Measurements from ENCODE around the gene TNS3. TPM values are rescaled to one million over a fixed set of nuclear protein-coding genes. Genes with fewer than 3 reads are reported as not detected.

The TNS3 gene
- total RNA-seq, 1 donor from 2014 or later, result 210 TPM

- DNase-seq (ENCODE audit: low read depth), result no peak
Observed at GRCh38 chr7:47581438-47581803, 490 bp downstream of the TNS3 start.

- DNase-seq (ENCODE audit: low read depth), result no peak
Observed at GRCh38 chr7:47580811-47581331, 1.0 kb downstream of the TNS3 start.

- DNase-seq (ENCODE audit: low read depth), result peak; percentile 67
Observed at GRCh38 chr7:47580175-47580706, 1.7 kb downstream of the TNS3 start.

- DNase-seq (ENCODE audit: low read depth), result no peak
Observed at GRCh38 chr7:47579458-47579857, 2.5 kb downstream of the TNS3 start.

- no peak for DNase-seq (ENCODE audit: low read depth)
Observed at GRCh38 chr7:47578579-47579270, 3.2 kb downstream of the TNS3 start.

GRCh38 chr7:47577321-47577919 is 4.5 kb downstream of the TNS3 start:
- DNase-seq (ENCODE audit: low read depth), result no peak

GRCh38 chr7:47576866-47577306 is 5.0 kb downstream of the TNS3 start:
- no peak for DNase-seq (ENCODE audit: low read depth)

GRCh38 chr7:47576031-47576865 is 5.7 kb downstream of the TNS3 start:
- DNase-seq (ENCODE audit: low read depth), result peak; percentile 92

GRCh38 chr7:47574482-47575329 is 7.2 kb downstream of the TNS3 start:
- peak; percentile 89 for DNase-seq (ENCODE audit: low read depth)

- peak; percentile 94 for DNase-seq (ENCODE audit: low read depth)
Observed at GRCh38 chr7:47573758-47574481, 8.0 kb downstream of the TNS3 start.

- peak; percentile 61 for DNase-seq (ENCODE audit: low read depth)
Observed at GRCh38 chr7:47572939-47573757, 8.8 kb downstream of the TNS3 start.

- DNase-seq (ENCODE audit: low read depth), result no peak
Observed at GRCh38 chr7:47572094-47572445, 9.8 kb downstream of the TNS3 start.

- DNase-seq (ENCODE audit: low read depth), result peak; percentile 88
Observed at GRCh38 chr7:47571331-47572093, 10.4 kb downstream of the TNS3 start.

- DNase-seq (ENCODE audit: low read depth), result no peak
Observed at GRCh38 chr7:47570649-47571050, 11.3 kb downstream of the TNS3 start.

- no peak for DNase-seq (ENCODE audit: low read depth)
Observed at GRCh38 chr7:47568547-47568946, 13.4 kb downstream of the TNS3 start.

- DNase-seq (ENCODE audit: low read depth), result no peak
Observed at GRCh38 chr7:47568056-47568455, 13.9 kb downstream of the TNS3 start.

GRCh38 chr7:47565640-47566250 is 16.2 kb downstream of the TNS3 start:
- no peak for DNase-seq (ENCODE audit: low read depth)

- DNase-seq (ENCODE audit: low read depth), result no peak
Observed at GRCh38 chr7:47563521-47563920, 18.4 kb downstream of the TNS3 start.

All from renal cortical epithelial cell (primary cell).